Ramos (cell line): ENCODE data around the gene TFAP2A.

ENCODE experiments used
- in situ Hi-C: fragments of 300-500 bp; cut with MboI; formaldehyde crosslinking; loops from one replicate; pipeline ENCODE4 v1.14.3; 2022; ENCODE audit warnings: low sequenced_read_pairs; ENCODE audit not compliant: unreplicated experiment

TFAP2A gene

GRCh38 chr6:10355115-10355702, 59.7 kb downstream of the TFAP2A start:
- in situ Hi-C loops, result no loop called here

GRCh38 chr6:10351791-10352190, 63.1 kb downstream of the TFAP2A start:
- in situ Hi-C loops, result no loop called here

GRCh38 chr6:10350720-10351119, 64.2 kb downstream of the TFAP2A start:
- in situ Hi-C loops, result no loop called here

GRCh38 chr6:10347561-10348327, 67.1 kb downstream of the TFAP2A start:
- in situ Hi-C loops, result no loop called here
